ENCODE measurements around the gene SIGLEC12. TPM values are rescaled to one million over a fixed set of nuclear protein-coding genes. Genes with fewer than 3 reads are reported as not detected.

SIGLEC12 gene
- total and polyA plus RNA-seq, 4 donors: 0.12 to 5.1 (median 1.9) TPM

DNA sequence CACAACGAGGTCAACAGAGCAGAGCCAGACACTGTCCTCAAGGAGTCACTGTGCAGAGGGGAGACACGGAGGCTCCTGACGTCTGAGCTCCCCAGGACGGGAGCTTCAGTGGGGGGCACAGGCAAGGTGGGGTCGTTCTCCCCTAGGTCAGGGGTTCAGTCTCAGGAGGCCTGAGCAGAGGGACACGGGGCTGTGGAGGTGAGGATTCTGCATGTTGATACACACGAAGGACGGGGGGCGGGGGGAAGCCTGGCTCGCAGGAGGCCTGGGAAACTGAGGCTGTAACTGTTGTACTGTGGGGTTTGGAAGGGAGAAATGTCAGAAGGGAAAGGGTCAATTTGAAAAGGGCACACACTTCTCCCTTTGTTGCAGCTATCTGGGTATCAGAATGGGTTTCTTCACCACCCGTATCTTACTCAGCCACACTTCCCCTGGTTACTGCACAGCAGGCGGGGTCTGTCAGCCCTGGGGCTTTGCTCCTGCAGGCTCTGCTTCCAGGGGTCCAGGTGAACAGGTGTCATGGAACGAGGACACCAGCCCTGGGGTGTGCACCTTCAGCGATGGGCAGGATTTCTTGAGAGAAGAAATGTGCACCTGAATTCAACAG lies 42.6 kb downstream of the SIGLEC12 start:
- no peak for ATAC-seq (ENCODE audit: insufficient read depth, low FRiP score)
- peaks cover 0 to 14% (median 4%) of the 10 kb centered on the region in 3 donors for H3K27me3 ChIP-seq (ENCODE audit: control insufficient read depth in 3 of 3, insufficient read depth in 3 of 3, low read length in 2 of 3)

DNA sequence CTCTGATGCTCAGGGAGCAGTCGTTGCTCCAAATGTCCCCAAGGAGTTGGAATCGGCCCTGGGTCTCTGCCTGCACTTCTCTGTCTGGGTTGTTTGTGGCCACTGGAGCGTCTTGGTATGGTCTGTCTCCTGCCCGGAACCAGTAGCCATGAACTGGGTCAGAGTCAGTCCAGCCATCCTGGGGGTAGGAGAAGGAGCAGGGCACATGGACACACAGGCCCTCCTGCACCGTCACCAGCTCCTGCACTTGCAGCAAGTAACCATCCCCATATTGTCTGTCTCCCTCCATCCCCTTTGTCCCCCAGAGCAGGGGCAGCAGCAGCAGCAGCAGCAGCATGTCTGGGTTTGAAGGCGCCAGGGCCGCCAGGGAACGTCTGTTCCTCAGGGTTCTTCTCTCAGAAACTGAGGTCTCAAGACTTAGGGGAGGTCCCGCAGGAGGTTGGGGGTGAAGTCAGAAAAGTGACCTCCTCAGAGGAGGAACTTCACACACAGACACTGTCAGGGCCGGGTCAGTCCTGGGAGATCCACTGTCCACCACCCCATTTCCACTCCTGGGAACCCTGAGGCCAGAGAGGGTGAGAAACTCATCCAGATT lies 43.5 kb downstream of the SIGLEC12 start, which contains the start of gene SIGLEC8:
Gene SIGLEC8 (minus strand): TSS at position 404 of the 595 bp plus-strand sequence. CDS start 67 bp downstream, at position 337.
- no peak for ATAC-seq (ENCODE audit: insufficient read depth, low FRiP score)
- Histone ChIP-seq H3K27me3 (ENCODE audit: control insufficient read depth in 3 of 3, insufficient read depth in 3 of 3, low read length in 2 of 3) (peaks cover 0 to 13% (median 4%) of the 10 kb centered on the region in 3 donors), H3K36me3 (ENCODE audit: control insufficient read depth in 4 of 4, insufficient read depth in 4 of 4, low read length in 4 of 4) (no peaks in the 10 kb centered on the region), H3K9me3 (ENCODE audit: control insufficient read depth in 4 of 4, insufficient read depth in 3 of 4, low read length in 3 of 4) (peaks cover 0 to 2% (median 0%) of the 10 kb centered on the region in 4 donors), H3K27ac (ENCODE audit: low read depth in 1 of 2, low read length in 1 of 2) (no peak within 1 kb of the TSS), H3K4me1 (ENCODE audit: control insufficient read depth in 5 of 5, insufficient read depth in 5 of 5, low read length in 5 of 5) (no peaks in the 10 kb centered on the region), H3K4me3 (no peak within 1 kb of the TSS), H3K9ac (ENCODE audit: insufficient read depth in 1 of 2, low read length in 2 of 2) (no peak within 1 kb of the TSS)
- no peak for TF ChIP-seq CTCF (IDR thresholded peaks at IDR 0.05; ENCODE audit: control extremely low read depth, extremely low read depth)
- WGBS, 2 donors: 71 to 83% methylated on average over 10 of the region's 10 CpGs
- DNase-seq: no peak

More for the DNA sequence above, 42.6 kb downstream of the SIGLEC12 start:
- no peak overlapping the region for H3K4me3 ChIP-seq
- no peak for DNase-seq
- 73 to 76% methylated on average over 14 of the region's 14 CpGs for WGBS, 2 donors
- no peaks in the 10 kb centered on the region for H3K4me1 ChIP-seq (ENCODE audit: control insufficient read depth in 5 of 5, insufficient read depth in 5 of 5, low read length in 5 of 5)
- no peak overlapping the region for H3K27ac ChIP-seq (ENCODE audit: low read depth in 1 of 2, low read length in 1 of 2)
- H3K9me3 ChIP-seq (ENCODE audit: control insufficient read depth in 4 of 4, insufficient read depth in 3 of 4, low read length in 3 of 4): peaks cover 0 to 2% (median 0%) of the 10 kb centered on the region in 4 donors
- H3K9ac ChIP-seq (ENCODE audit: insufficient read depth in 1 of 2, low read length in 2 of 2): no peak overlapping the region
- H3K36me3 ChIP-seq (ENCODE audit: control insufficient read depth in 4 of 4, insufficient read depth in 4 of 4, low read length in 4 of 4): no peaks in the 10 kb centered on the region
- no peak for TF ChIP-seq CTCF (IDR thresholded peaks at IDR 0.05; ENCODE audit: control extremely low read depth, extremely low read depth)

- DNase-seq: no peak
These were observed 44.1 kb downstream of the SIGLEC12 start for GRCh38 chr19:51457351-51458013.

More at GRCh38 chr19:51457351-51458013, 44.1 kb downstream of the SIGLEC12 start:
- peaks cover 0 to 2% (median 0%) of the 10 kb centered on the region in 4 donors for H3K9me3 ChIP-seq (ENCODE audit: control insufficient read depth in 4 of 4, insufficient read depth in 3 of 4, low read length in 3 of 4)
- H3K36me3 ChIP-seq (ENCODE audit: control insufficient read depth in 4 of 4, insufficient read depth in 4 of 4, low read length in 4 of 4): no peaks in the 10 kb centered on the region
- 82 to 85% methylated on average over 11 of the region's 11 CpGs for WGBS, 2 donors
- no peaks in the 10 kb centered on the region for H3K4me1 ChIP-seq (ENCODE audit: control insufficient read depth in 5 of 5, insufficient read depth in 5 of 5, low read length in 5 of 5)
- ATAC-seq (ENCODE audit: insufficient read depth, low FRiP score): no peak
- no peak overlapping the region for H3K4me3 ChIP-seq
- peaks cover 0 to 8% (median 4%) of the 10 kb centered on the region in 3 donors for H3K27me3 ChIP-seq (ENCODE audit: control insufficient read depth in 3 of 3, insufficient read depth in 3 of 3, low read length in 2 of 3)
- no peak overlapping the region for H3K27ac ChIP-seq (ENCODE audit: low read depth in 1 of 2, low read length in 1 of 2)
- H3K9ac ChIP-seq (ENCODE audit: insufficient read depth in 1 of 2, low read length in 2 of 2): no peak overlapping the region
- no peak for TF ChIP-seq CTCF (IDR thresholded peaks at IDR 0.05; ENCODE audit: control extremely low read depth, extremely low read depth)

Measured in lung (tissue), 12 donors.